IMR-90 (cell line): ENCODE results near the gene TLCD2. TPM values are rescaled to one million over a fixed set of nuclear protein-coding genes. Genes with fewer than 3 reads are reported as not detected.

Source experiments
- ATAC-seq: fragments of 200-7000 bp; cut with Tn5 transposase; 2 replicates; pipeline ENCODE4 v1.9.1; 2020; ENCODE audit warnings: low read depth, mild to moderate bottlenecking, moderate library complexity
- BruUV-seq: library from RNA; stranded (reverse); fragments of 400-500 nt; replicated peaks from 2 replicates; lab custom pipeline; 2021; lab: Mats Ljungman, UMichigan
- CTCF ChIA-PET: fragments of 300-600 bp; formaldehyde crosslinking; extraction: SDS; loops from one replicate; lab custom pipeline; 2021; ENCODE audit warnings: antibody characterized with exemption; lab: Yijun Ruan, JAX
- POLR2A ChIA-PET: fragments of 300-600 bp; sonication (Branson Sonifier 250); formaldehyde crosslinking; loops from one replicate; lab custom pipeline; 2022; ENCODE audit warnings: antibody characterized with exemption; ENCODE audit not compliant: unreplicated experiment; lab: Charles Lee
- DNase-seq: peaks from one replicate; pipeline ENCODE4 v3.0.0; 2013
- H2AFZ ChIP-seq: replicated peaks from 2 replicates; pipeline ENCODE3; 2013; ENCODE audit warnings: low read length, mild to moderate bottlenecking; ENCODE audit not compliant: poor library complexity
- H2AK5ac ChIP-seq: 2 replicates; pipeline ENCODE4 v1.6.1; 2013; ENCODE audit warnings: low read depth, low read length, inconsistent platforms
- H2AK9ac ChIP-seq: replicated peaks from 2 replicates; pipeline ENCODE3; 2013; ENCODE audit warnings: mild to moderate bottlenecking, low read depth, low read length, moderate library complexity; ENCODE audit not compliant: poor library complexity
- H2BK120ac ChIP-seq: 2 replicates; pipeline ENCODE4 v1.6.1; 2013; ENCODE audit warnings: low read depth, low read length, inconsistent platforms
- H2BK15ac ChIP-seq: 3 replicates; pipeline ENCODE4 v1.6.1; 2013; ENCODE audit warnings: low read depth, low read length, inconsistent platforms
- H2BK20ac ChIP-seq: 2 replicates; pipeline ENCODE4 v1.6.1; 2013; ENCODE audit warnings: low read depth, mild to moderate bottlenecking, inconsistent platforms, low read length, moderate library complexity
- H2BK5ac ChIP-seq: 2 replicates; pipeline ENCODE4 v1.6.1; 2013; ENCODE audit warnings: mild to moderate bottlenecking, low read depth, low read length, inconsistent platforms; ENCODE audit not compliant: poor library complexity, severe bottlenecking
- H3K14ac ChIP-seq: replicated peaks from 2 replicates; pipeline ENCODE4 v1.6.1; 2013; ENCODE audit warnings: low read depth, low read length, inconsistent platforms
- H3K18ac ChIP-seq: 2 replicates; pipeline ENCODE4 v1.6.1; 2013; ENCODE audit warnings: low read depth, low read length, control low read depth
- H3K23ac ChIP-seq: 2 replicates; pipeline ENCODE4 v1.6.1; 2013; ENCODE audit warnings: low read depth, low read length, inconsistent platforms
- H3K27ac ChIP-seq: 2 replicates; pipeline ENCODE4 v1.5.1; 2013; ENCODE audit warnings: mild to moderate bottlenecking, control low read depth, low read length; ENCODE audit not compliant: insufficient read depth
- H3K27me3 ChIP-seq: 2 replicates; pipeline ENCODE4 v1.6.1; 2013; ENCODE audit warnings: low read length; ENCODE audit not compliant: control insufficient read depth, insufficient read depth
- H3K36me3 ChIP-seq: 2 replicates; pipeline ENCODE4 v1.6.1; 2013; ENCODE audit warnings: low read length, mixed read lengths; ENCODE audit not compliant: control insufficient read depth, insufficient read depth
- H3K4ac ChIP-seq: 2 replicates; pipeline ENCODE4 v1.6.1; 2013; ENCODE audit warnings: low read depth, low read length, inconsistent platforms
- H3K4me1 ChIP-seq: 2 replicates; pipeline ENCODE4 v1.6.1; 2013; ENCODE audit warnings: low read length, mixed read lengths; ENCODE audit not compliant: control insufficient read depth, insufficient read depth
- H3K4me2 ChIP-seq: 2 replicates; pipeline ENCODE4 v1.6.1; 2013; ENCODE audit warnings: low read depth, mild to moderate bottlenecking, control low read depth, low read length, moderate library complexity
- H3K4me3 ChIP-seq: 2 replicates; pipeline ENCODE4 v1.5.1; 2013; ENCODE audit warnings: low read depth, mild to moderate bottlenecking, control low read depth, low read length, moderate library complexity; ENCODE audit not compliant: insufficient read depth
- H3K56ac ChIP-seq: 2 replicates; pipeline ENCODE4 v1.6.1; 2013; ENCODE audit warnings: low read length, inconsistent platforms; ENCODE audit not compliant: insufficient read depth; ENCODE audit errors: extremely low read depth
- H3K79me1 ChIP-seq, 2 experiments: 2 replicates each; pipeline ENCODE4 v1.6.1; 2013; ENCODE audit warnings: low read length in 2 of 2, inconsistent platforms in 1 of 2, low read depth in 1 of 2
- H3K9ac ChIP-seq: 2 replicates; pipeline ENCODE4 v1.6.1; 2013; ENCODE audit warnings: low read depth, low read length, control low read depth
- H3K9me1 ChIP-seq: 2 replicates; pipeline ENCODE4 v1.6.1; 2013; ENCODE audit warnings: low read length, inconsistent platforms; ENCODE audit not compliant: insufficient read depth
- H3K9me3 ChIP-seq: 2 replicates; pipeline ENCODE4 v1.6.1; 2013; ENCODE audit warnings: low read length; ENCODE audit not compliant: control insufficient read depth, insufficient read depth
- H4K20me1 ChIP-seq: 2 replicates; pipeline ENCODE4 v1.6.1; 2013; ENCODE audit warnings: low read length, inconsistent platforms; ENCODE audit not compliant: insufficient read depth
- H4K5ac ChIP-seq: 2 replicates; pipeline ENCODE4 v1.6.1; 2013; ENCODE audit warnings: mild to moderate bottlenecking, low read depth, low read length, control low read depth
- H4K8ac ChIP-seq, 2 experiments: 2 replicates each; pipeline ENCODE4 v1.6.1; 2013; ENCODE audit warnings: low read depth in 2 of 2, low read length in 2 of 2, control low read depth in 1 of 2, inconsistent platforms in 1 of 2
- H4K91ac ChIP-seq: 2 replicates; pipeline ENCODE4 v1.6.1; 2013; ENCODE audit warnings: low read depth, low read length, inconsistent platforms; ENCODE audit not compliant: insufficient read depth
- RAD21 ChIP-seq: IDR thresholded peaks from 2 replicates; pipeline ENCODE4 v1.6.1; 2012; ENCODE audit warnings: low read length, improper control_type of control experiment
- WGBS, 2 experiments: methylation state at CpG; one replicate each; pipeline versions ENCODE4 v1.1.5 to v1.1.7; 2013; ENCODE audit warnings: missing lambda C conversion rate in 2 of 2; ENCODE audit not compliant: insufficient read length in 1 of 2; ENCODE audit errors: extremely low coverage in 2 of 2; 5-methylcytosine and 5-hydroxymethylcytosine counted together
- dilution Hi-C: fragments of 300-500 bp; cut with HindIII; formaldehyde crosslinking; loops from one replicate; pipeline ENCODE4 v1.14.3; 2018; ENCODE audit warnings: low sequenced_read_pairs; ENCODE audit not compliant: unreplicated experiment
- in situ Hi-C: fragments of 300-500 bp; cut with MboI; formaldehyde crosslinking; loops from 3 replicates; pipeline ENCODE4 v1.14.3; 2019; ENCODE audit warnings: low sequenced_read_pairs, inconsistent platforms, mixed read lengths
- intact Hi-C: fragments of 100-400 bp; cut with micrococcal nuclease; formaldehyde crosslinking; loops from 2 replicates; pipeline ENCODE4 v1.10.0; 2022
- polyA plus RNA-seq, 3 experiments: library from polyadenylated mRNA; depleted of rRNA; stranded (reverse); fragments of >200 nt; gene quantifications; 2 replicates each; pipeline ENCODE4 v1.2.3, GENCODE V29; 2012; ENCODE audit warnings: low replicate concordance in 1 of 3
- total RNA-seq: library from RNA; depleted of rRNA; stranded (reverse); fragments of >200 nt; gene quantifications from 2 replicates; pipeline ENCODE4 v1.2.3, GENCODE V29; 2012

TLCD2 gene
- total and polyA plus RNA-seq, 2 of the 4 experiments (the other 2 are of a cell fraction) = 0.72 to 1.2 TPM

GRCh38 chr17:1737531-1738291 lies 27.5 kb upstream of the TLCD2 start:
- no peak overlapping the region for H4K91ac ChIP-seq
- ATAC-seq (no peak), DNase-seq (no peak)
- no peak overlapping the region for H2AFZ ChIP-seq
- peaks cover 16% of the 10 kb centered on the region for H3K36me3 ChIP-seq
- ChIA-PET POLR2A (no interaction called here), CTCF (no interaction called here)
- H3K27ac ChIP-seq = no peak overlapping the region
- no TSS peak for BruUV-seq
- intact Hi-C loops (no loop called here), in situ Hi-C loops (no loop called here), dilution Hi-C loops (no loop called here)
- peaks cover 2% of the 10 kb centered on the region; the same call in 1 of the 2 replicates for H3K27me3 ChIP-seq
- WGBS, 2 experiments = 98% methylated on average over 8 of the region's 21 CpGs; no CpG with 5 or more reads in 1 of the 2 experiments
- H3K9me1 ChIP-seq = peaks cover 5% of the 10 kb centered on the region; the same call in 1 of the 2 replicates
- no peaks in the 10 kb centered on the region for H3K9me3 ChIP-seq
- H3K79me1 ChIP-seq = 0 out of 4 replicates have a peak, but pooled peaks cover 0 to 4% of the 10 kb centered on the region in 2 experiments
- no peak overlapping the region for H2BK15ac ChIP-seq
- no peak overlapping the region for H3K4ac ChIP-seq
- H2AK5ac ChIP-seq = 0 out of 2 replicates have a peak overlapping the region, but pooled peaks have one; percentile 3
- H2BK20ac ChIP-seq = no peak overlapping the region
- H3K23ac ChIP-seq = no peak overlapping the region
- H3K4me1 ChIP-seq = peaks cover 8% of the 10 kb centered on the region
- H2AK9ac ChIP-seq = no peak overlapping the region
- no peak overlapping the region for H3K4me2 ChIP-seq
- TF ChIP-seq RAD21 = no peak
- H3K4me3 ChIP-seq = no peak overlapping the region
- no peak overlapping the region for H3K9ac ChIP-seq
- no peak overlapping the region for H2BK120ac ChIP-seq
- H3K56ac ChIP-seq = no peak overlapping the region
- H3K18ac ChIP-seq = no peak overlapping the region
- no peak overlapping the region for H2BK5ac ChIP-seq
- H4K5ac ChIP-seq = no peak overlapping the region
- H4K8ac ChIP-seq = no peak overlapping the region
- H4K20me1 ChIP-seq = no peaks in the 10 kb centered on the region
- no peak overlapping the region for H3K14ac ChIP-seq
